ACHN (cell line): Measurements from ENCODE around the gene CELF3.

Experiments used
- DNase-seq: peaks from one replicate; pipeline ENCODE4 v3.0.0-alpha.2; 2015
- in situ Hi-C: cut with HindIII; loops from 2 replicates; pipeline ENCODE4 v1.10.0; 2017; ENCODE audit warnings: low sequenced_read_pairs, low pct_ligation_motif_present, low pct_unique_long_range_greater_than_20kb

CELF3 gene

DNA sequence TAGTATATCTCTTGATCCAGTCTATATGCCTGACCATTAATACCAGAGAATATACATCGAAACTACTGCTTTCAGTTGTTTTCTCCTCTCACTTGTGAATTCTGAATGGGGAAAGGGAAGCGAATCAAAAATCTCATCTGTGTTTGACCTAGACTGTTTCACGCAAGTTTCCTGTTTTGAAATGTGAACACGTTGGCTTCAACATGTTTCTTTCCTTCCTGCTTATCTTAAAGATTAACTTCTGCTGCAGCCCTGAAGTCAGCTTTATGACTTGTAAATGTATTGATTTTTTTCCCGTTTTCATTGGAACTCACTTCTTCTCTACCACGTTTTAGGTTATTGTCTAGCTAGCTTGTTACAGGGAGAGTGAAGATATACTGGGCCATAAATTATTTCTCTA lies 54.9 kb downstream of the CELF3 start:
- DNase-seq = no peak

DNA sequence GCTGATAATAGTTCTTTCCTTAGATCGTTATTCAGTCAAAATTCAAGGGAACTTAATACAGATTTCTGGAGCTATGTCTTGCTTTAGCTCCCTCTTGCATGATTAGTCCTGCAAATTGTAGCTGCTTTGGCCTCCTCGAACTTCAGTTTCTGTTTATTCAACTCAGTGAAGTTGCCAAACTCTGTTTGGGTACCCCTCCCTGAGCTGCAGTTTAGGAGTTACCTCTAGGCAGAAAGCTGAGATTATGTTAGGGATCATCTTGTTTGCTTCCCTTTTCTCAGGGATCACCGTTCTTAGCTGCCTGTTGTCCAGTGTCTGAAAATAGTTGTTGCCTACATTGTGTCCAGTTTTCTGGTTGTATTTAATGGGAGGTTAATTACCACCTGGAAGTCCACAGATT lies 61.2 kb downstream of the CELF3 start:
- no peak for DNase-seq
- in situ Hi-C loops = no loop called here

More for the DNA sequence above, 54.9 kb downstream of the CELF3 start:
- in situ Hi-C loops = no loop called here

DNA sequence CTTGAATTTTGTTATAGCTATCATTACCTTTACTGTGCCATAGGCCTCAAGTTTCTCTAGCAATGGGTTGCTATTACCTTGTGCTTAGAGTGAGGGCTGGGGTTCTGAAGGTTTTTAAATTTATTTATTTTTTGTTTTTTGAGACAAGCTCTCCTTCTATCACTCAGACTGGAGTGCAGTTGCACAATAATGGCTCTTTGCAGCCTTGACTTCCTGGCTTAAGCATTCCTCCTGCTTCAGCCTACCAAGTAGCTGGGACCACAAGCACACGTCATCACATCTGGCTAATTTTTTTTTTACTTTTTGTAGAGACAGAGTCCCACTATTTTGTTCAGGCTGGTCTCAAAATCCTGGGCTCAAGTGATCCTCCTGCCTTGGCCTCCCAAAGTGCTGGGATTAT lies 63.2 kb downstream of the CELF3 start:
- in situ Hi-C loops = no loop called here

More for the DNA sequence above, 63.2 kb downstream of the CELF3 start:
- DNase-seq = no peak
